CD4-positive, CD25-positive, alpha-beta regulatory T cell (primary cell): Measurements from ENCODE around the gene HINT3. TPM values are rescaled to one million over a fixed set of nuclear protein-coding genes. Genes with fewer than 3 reads are reported as not detected.
A peak's percentile ranks its signal among the peaks of the same experiment; 100 is the strongest.

Experiments used
- ATAC-seq, 2 donors: fragments of 150-1000 bp; cut with Tn5 transposase; one replicate each; pipeline ENCODE4 v1.10.0; 2021; ENCODE audit warnings: low read depth in 2 of 2, moderate number of reproducible peaks in 2 of 2, moderate library complexity in 1 of 2
- DNase-seq, 3 donors: peaks; one replicate each; pipeline versions ENCODE4 v3.0.0 to v3.0.0-alpha.2; 2012 to 2022; ENCODE audit warnings: mixed read lengths in 1 of 3
- H3K27ac ChIP-seq: one replicate; pipeline ENCODE4 v1.7.0; 2013; ENCODE audit warnings: mild to moderate bottlenecking, low read length; ENCODE audit not compliant: insufficient read depth, poor library complexity, severe bottlenecking
- H3K27me3 ChIP-seq: one replicate; pipeline ENCODE4 v1.7.0; 2013; ENCODE audit warnings: low read length; ENCODE audit not compliant: control insufficient read depth, insufficient read depth
- H3K36me3 ChIP-seq: one replicate; pipeline ENCODE4 v1.7.0; 2013; ENCODE audit warnings: mild to moderate bottlenecking, low read length, moderate library complexity; ENCODE audit not compliant: control insufficient read depth, insufficient read depth
- H3K4me1 ChIP-seq: 2 replicates; pipeline ENCODE4 v1.7.0; 2013; ENCODE audit warnings: mild to moderate bottlenecking, low read length; ENCODE audit not compliant: insufficient read depth, control insufficient read depth, poor library complexity, severe bottlenecking
- H3K4me3 ChIP-seq: one replicate; pipeline ENCODE4 v1.7.0; 2013; ENCODE audit warnings: low read depth, mild to moderate bottlenecking, low read length, moderate library complexity
- H3K9me3 ChIP-seq, 2 experiments: 1 replicate in 1 of 2; 2 replicates in 1 of 2; pipeline ENCODE4 v1.7.0; 2013; ENCODE audit warnings: low read length in 2 of 2, mild to moderate bottlenecking in 1 of 2, moderate library complexity in 1 of 2; ENCODE audit not compliant: control insufficient read depth in 2 of 2
- H3K27ac Mint-ChIP-seq, 3 donors: one replicate each; pipeline ENCODE4 v1.8.0; 2020 to 2022; ENCODE audit warnings: mild to moderate bottlenecking in 3 of 3, mixed read lengths in 3 of 3, moderate library complexity in 2 of 3
- H3K27me3 Mint-ChIP-seq: one replicate; pipeline ENCODE4 v1.8.0; 2022; ENCODE audit warnings: mild to moderate bottlenecking, mixed read lengths
- H3K36me3 Mint-ChIP-seq: one replicate; pipeline ENCODE4 v1.8.0; 2020; ENCODE audit warnings: mixed read lengths
- H3K4me1 Mint-ChIP-seq, 4 donors: one replicate each; pipeline ENCODE4 v1.8.0; 2020 to 2022; ENCODE audit warnings: mixed read lengths in 4 of 4, mild to moderate bottlenecking in 1 of 4
- H3K4me3 Mint-ChIP-seq, 4 donors: one replicate each; pipeline ENCODE4 v1.8.0; 2020 to 2022; ENCODE audit warnings: mild to moderate bottlenecking in 4 of 4, mixed read lengths in 4 of 4, moderate library complexity in 3 of 4
- H3K9me3 Mint-ChIP-seq, 7 donors: one replicate each; pipeline ENCODE4 v1.8.0; 2020 to 2022; ENCODE audit warnings: mixed read lengths in 7 of 7, mild to moderate bottlenecking in 3 of 7, moderate library complexity in 2 of 7
- polyA plus RNA-seq, 4 donors: library from polyadenylated mRNA; unstranded; fragments of 300-500 nt; fragmentation: Illumina TruSeq; gene quantifications; one replicate each; pipeline ENCODE4 v1.2.3, GENCODE V29; 2021
- total RNA-seq: library from RNA; stranded (reverse); gene quantifications from one replicate; pipeline ENCODE4 v1.2.3, GENCODE V29; 2022

Gene HINT3
- total and polyA plus RNA-seq, 5 donors from 2014 or later, result 8.3 to 13.9 (median 10.0) TPM

GRCh38 chr6:125918681-125919566, 37.6 kb upstream of the HINT3 start:
- DNase-seq, result peak; percentile 15 to 85 (median 46)
- Mint-ChIP-seq H3K27me3 (no peaks in the 10 kb centered on the region), H3K4me1 (peaks cover 20 to 33% (median 22%) of the 10 kb centered on the region in 4 donors), H3K4me3 (peak overlapping the region; percentile 18 to 65 (median 62)), H3K9me3 (no peaks in the 10 kb centered on the region), H3K27ac (peak overlapping the region; percentile 67 to 88 (median 84)), H3K36me3 (peaks cover 46% of the 10 kb centered on the region)
- peak overlapping the region; percentile 60 for H3K4me3 ChIP-seq
- no peaks in the 10 kb centered on the region for H3K27me3 ChIP-seq
- H3K9me3 ChIP-seq, result no peaks in the 10 kb centered on the region
- H3K27ac ChIP-seq, result peak overlapping the region; percentile 62
- H3K4me1 ChIP-seq, result peaks cover 15% of the 10 kb centered on the region
- peak; percentile 86 to 87 for ATAC-seq
- H3K36me3 ChIP-seq, result peaks cover 47% of the 10 kb centered on the region

- Mint-ChIP-seq H3K4me1 (peaks cover 20 to 39% (median 23%) of the 10 kb centered on the region in 4 donors), H3K9me3 (no peaks in the 10 kb centered on the region), H3K4me3 (peak overlapping the region in 3 of 4 donors; percentile 61 to 65 (median 62)), H3K36me3 (peaks cover 49% of the 10 kb centered on the region), H3K27ac (peak overlapping the region in 2 of 3 donors; percentile 84 to 88), H3K27me3 (no peaks in the 10 kb centered on the region)
- no peak for DNase-seq
- ATAC-seq, result no peak
- Histone ChIP-seq H3K9me3 (no peaks in the 10 kb centered on the region), H3K4me3 (peak overlapping the region; percentile 60), H3K4me1 (peaks cover 15% of the 10 kb centered on the region), H3K27me3 (no peaks in the 10 kb centered on the region), H3K36me3 (peaks cover 53% of the 10 kb centered on the region), H3K27ac (peak overlapping the region; percentile 62)
These were observed 37.0 kb upstream of the HINT3 start for GRCh38 chr6:125919618-125920017.

- Histone ChIP-seq H3K27me3 (no peaks in the 10 kb centered on the region), H3K27ac (no peak overlapping the region), H3K9me3 (no peaks in the 10 kb centered on the region), H3K4me3 (no peak overlapping the region), H3K36me3 (peaks cover 42% of the 10 kb centered on the region), H3K4me1 (peaks cover 15% of the 10 kb centered on the region)
- no peaks in the 10 kb centered on the region for H3K27me3 Mint-ChIP-seq
- H3K4me3 Mint-ChIP-seq, result no peak overlapping the region
- H3K36me3 Mint-ChIP-seq, result peaks cover 35% of the 10 kb centered on the region
- DNase-seq, result no peak
- ATAC-seq, result no peak
- H3K27ac Mint-ChIP-seq, result peak overlapping the region in 1 of 3 donors; percentile 51
- no peaks in the 10 kb centered on the region for H3K9me3 Mint-ChIP-seq
- H3K4me1 Mint-ChIP-seq, result peaks cover 21 to 41% (median 23%) of the 10 kb centered on the region in 4 donors
These were observed 34.2 kb upstream of the HINT3 start for GRCh38 chr6:125922322-125922860.

DNA sequence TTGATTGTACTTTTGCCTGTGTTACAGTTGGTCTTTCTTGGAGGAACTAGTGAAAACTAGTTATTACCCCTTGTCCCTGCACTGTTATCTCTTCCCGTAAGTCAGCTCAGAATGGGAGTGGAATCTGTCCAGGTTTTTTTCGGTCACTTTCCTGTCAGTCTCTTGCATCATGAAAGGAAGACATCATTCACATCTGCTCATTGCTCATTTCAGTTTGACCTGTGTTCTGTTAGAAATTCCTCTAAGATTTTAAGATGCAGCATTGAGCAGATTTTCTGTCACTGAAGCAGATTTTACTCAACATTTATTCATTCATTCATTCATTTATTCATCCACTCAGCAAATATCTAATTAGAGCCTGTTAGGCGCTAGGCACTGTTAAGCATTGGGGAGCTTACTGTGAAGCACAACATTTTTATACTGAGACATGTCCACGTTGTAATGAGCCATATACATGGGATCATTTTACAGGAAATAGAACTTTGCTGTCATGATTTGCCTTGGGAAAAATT, 33.1 kb upstream of the HINT3 start:
- H3K36me3 Mint-ChIP-seq, result peaks cover 40% of the 10 kb centered on the region
- Histone ChIP-seq H3K4me3 (no peak overlapping the region), H3K27me3 (no peaks in the 10 kb centered on the region), H3K4me1 (peaks cover 15% of the 10 kb centered on the region), H3K9me3 (no peaks in the 10 kb centered on the region), H3K36me3 (peaks cover 52% of the 10 kb centered on the region), H3K27ac (no peak overlapping the region)
- ATAC-seq, result no peak
- H3K27ac Mint-ChIP-seq, result peak overlapping the region in 1 of 3 donors; percentile 20
- no peaks in the 10 kb centered on the region for H3K9me3 Mint-ChIP-seq
- H3K4me1 Mint-ChIP-seq, result peaks cover 14 to 31% (median 18%) of the 10 kb centered on the region in 4 donors
- H3K27me3 Mint-ChIP-seq, result no peaks in the 10 kb centered on the region
- DNase-seq, result no peak
- no peak overlapping the region for H3K4me3 Mint-ChIP-seq

DNA sequence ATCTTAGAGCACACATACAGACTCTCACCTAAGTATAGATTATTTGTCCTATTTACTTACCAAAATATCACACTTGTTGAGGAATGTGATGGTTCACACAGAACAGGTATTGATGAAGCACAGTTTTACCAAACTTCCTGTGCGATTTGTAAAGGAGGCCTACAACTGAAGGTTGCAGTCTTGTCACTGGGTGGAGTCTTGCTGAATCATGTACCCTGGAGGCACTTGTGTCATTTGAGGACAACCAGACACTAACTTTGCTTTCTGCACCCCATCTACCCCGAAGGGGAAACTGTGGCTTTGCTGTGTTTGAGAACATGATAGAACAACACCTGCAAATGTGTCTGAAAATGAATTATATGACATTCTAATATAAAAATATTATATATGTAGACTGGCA, 32.4 kb upstream of the HINT3 start:
- peak; percentile 34 to 37 for ATAC-seq
- Histone ChIP-seq H3K27me3 (no peaks in the 10 kb centered on the region), H3K36me3 (peaks cover 57% of the 10 kb centered on the region), H3K27ac (no peak overlapping the region), H3K9me3 (no peaks in the 10 kb centered on the region), H3K4me3 (no peak overlapping the region), H3K4me1 (peaks cover 8% of the 10 kb centered on the region)
- Mint-ChIP-seq H3K27ac (no peak overlapping the region), H3K9me3 (no peaks in the 10 kb centered on the region), H3K4me1 (peaks cover 7 to 24% (median 10%) of the 10 kb centered on the region in 4 donors), H3K36me3 (peaks cover 42% of the 10 kb centered on the region), H3K4me3 (no peak overlapping the region), H3K27me3 (no peaks in the 10 kb centered on the region)
- peak in 1 of 3 donors; percentile 60 for DNase-seq

- no peak overlapping the region for H3K4me3 ChIP-seq
These were observed 31.7 kb upstream of the HINT3 start for GRCh38 chr6:125924697-125925358.

GRCh38 chr6:125926711-125927110, 29.9 kb upstream of the HINT3 start:
- Mint-ChIP-seq H3K4me3 (no peak overlapping the region), H3K27ac (no peak overlapping the region)
- ATAC-seq, result no peak

More at GRCh38 chr6:125924697-125925358, 31.7 kb upstream of the HINT3 start:
- no peak for ATAC-seq
- H3K4me3 Mint-ChIP-seq, result no peak overlapping the region
- Histone ChIP-seq H3K9me3 (no peaks in the 10 kb centered on the region), H3K27ac (no peak overlapping the region), H3K27me3 (no peaks in the 10 kb centered on the region), H3K36me3 (peaks cover 61% of the 10 kb centered on the region), H3K4me1 (peaks cover 1% of the 10 kb centered on the region)
- H3K9me3 Mint-ChIP-seq, result no peaks in the 10 kb centered on the region
- DNase-seq, result no peak
- no peaks in the 10 kb centered on the region for H3K27me3 Mint-ChIP-seq
- peaks cover 3 to 20% (median 7%) of the 10 kb centered on the region in 4 donors for H3K4me1 Mint-ChIP-seq
- peak overlapping the region in 2 of 3 donors; percentile 15 to 32 for H3K27ac Mint-ChIP-seq
- peaks cover 42% of the 10 kb centered on the region for H3K36me3 Mint-ChIP-seq

More at GRCh38 chr6:125926711-125927110, 29.9 kb upstream of the HINT3 start:
- Histone ChIP-seq H3K9me3 (no peaks in the 10 kb centered on the region), H3K27ac (no peak overlapping the region), H3K4me3 (no peak overlapping the region), H3K27me3 (no peaks in the 10 kb centered on the region), H3K36me3 (peaks cover 56% of the 10 kb centered on the region), H3K4me1 (no peaks in the 10 kb centered on the region)
- Mint-ChIP-seq H3K27me3 (no peaks in the 10 kb centered on the region), H3K9me3 (peaks cover 0 to 3% (median 0%) of the 10 kb centered on the region in 7 donors), H3K4me1 (peaks cover 0 to 15% (median 6%) of the 10 kb centered on the region in 4 donors), H3K36me3 (peaks cover 44% of the 10 kb centered on the region)
- no peak for DNase-seq
